Stimulated activated CD4-positive, alpha-beta T cell treated with anti-CD3 and anti-CD28 coated beads, Interleukin-1b, Interleukin-23, amount 100 ng/mL, for 1 hour (primary cell): Measurements from ENCODE around the gene MACF1.

Source experiments
- DNase-seq, 2 donors: peaks; one replicate each; pipeline ENCODE4 v3.0.0-alpha.2; 2020; ENCODE audit warnings: low read depth in 2 of 2

MACF1 gene

DNA sequence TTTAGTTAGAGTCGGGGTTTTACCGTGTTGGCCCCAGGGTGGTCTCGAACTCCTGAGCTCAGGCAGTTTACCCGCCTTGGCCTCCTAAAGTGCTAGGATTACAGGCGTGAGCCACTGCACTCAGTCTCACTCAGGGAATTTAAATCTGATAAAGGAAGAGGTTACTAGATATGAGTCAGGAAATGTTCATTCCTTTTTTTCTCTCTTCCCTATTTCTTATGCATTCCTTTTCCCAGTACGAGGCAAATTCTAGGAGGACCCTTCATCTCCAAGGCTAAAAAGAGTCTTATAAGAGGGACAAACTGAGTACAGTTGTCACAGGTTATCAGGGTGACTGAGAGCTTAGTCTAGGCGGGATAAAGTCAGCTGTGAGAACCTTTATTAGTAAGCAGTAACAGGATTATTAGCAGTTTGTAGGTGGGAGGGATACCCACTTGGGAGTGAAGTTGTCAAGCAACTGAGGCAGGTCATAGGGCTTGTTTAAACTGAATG is 9.1 kb downstream of the MACF1 start:
- no peak for DNase-seq

DNA sequence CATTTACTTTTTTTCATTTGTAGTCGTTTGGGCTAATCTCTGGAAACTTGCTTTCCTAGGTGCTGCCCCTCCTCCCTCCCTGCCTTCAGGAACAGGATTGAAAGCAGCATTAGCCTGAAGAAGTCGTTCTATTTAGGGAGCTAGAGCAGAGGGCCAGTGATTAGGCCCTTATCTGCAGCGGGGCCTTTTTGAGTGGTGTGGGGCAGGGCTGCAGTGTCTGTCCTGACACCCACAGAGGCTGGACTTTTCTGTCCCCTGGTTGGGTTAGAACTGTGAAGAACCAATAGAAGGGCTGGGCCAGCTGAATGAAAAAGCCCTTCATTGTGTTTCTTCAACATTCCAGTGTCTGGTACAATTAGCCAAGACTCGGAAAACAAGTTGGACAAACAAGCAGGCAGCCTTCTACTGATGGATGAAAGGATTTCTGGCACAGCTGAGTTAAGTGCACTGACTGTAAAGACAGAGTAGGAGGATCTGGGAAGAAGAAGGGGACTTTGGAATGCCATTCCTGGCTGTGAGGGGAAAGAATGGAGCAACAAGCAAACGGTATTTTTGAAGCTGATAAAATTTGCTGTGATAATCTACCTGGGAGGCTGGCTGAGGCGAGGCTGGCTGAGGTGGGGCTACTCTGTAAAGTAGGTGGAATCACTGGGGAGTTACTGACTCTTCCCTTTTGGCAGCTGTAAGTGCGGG is 9.7 kb downstream of the MACF1 start:
- DNase-seq: no peak

DNA sequence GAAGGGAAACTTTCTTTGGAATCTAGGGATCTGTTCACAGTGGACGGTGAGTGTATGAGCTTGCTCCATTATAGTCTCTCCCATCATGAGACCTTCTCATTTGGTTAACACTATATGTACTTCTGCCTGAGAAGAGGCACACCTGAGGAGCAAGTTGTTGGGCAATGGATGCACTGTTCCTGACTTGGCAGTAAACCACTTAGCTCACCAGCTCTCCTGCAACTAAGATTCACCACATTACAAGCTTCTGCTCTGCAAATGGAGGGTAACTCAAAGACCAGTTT is 10.2 kb downstream of the MACF1 start:
- DNase-seq: no peak

DNA sequence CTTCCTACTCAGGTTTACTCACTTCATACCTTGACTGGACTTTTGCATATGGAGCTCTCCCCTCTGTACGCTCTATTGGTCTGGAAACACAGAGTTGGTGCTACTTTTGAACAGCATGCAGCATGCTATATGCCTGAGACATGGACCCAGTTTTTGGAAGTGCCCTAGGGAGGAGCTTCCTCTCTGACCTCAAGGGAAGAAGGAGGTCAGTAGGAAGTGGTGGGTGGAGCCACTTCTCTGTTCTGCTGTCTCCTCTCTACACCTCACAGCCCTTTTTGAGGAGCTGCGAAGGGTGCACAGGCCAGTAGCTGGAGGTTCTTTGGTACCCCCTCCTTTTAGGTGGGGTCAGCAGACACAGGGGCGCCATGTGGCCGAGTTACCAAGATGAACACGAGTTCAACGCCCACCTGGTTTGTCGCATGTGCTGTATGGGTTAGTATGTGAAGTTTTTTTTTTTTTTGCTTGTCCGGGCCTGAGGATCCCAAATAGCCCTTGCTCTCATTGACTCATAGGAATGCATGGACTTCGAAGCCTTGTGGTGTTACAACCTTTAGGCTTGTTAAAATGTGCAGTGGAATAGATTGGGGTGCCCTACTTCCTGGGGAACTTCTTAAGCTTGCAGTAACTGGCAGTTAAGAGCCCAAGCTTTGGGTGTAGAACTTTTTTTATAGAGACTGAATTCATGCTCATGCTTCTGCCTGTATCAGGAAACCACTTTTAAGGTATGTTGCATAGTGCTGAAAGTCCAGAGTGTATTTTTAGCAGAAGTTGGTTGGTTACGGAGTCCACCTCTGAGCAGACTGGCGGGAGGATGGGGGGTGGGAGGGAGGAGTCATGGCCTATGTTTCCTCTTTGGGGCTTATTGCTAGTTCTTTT is 10.7 kb downstream of the MACF1 start:
- DNase-seq: no peak

DNA sequence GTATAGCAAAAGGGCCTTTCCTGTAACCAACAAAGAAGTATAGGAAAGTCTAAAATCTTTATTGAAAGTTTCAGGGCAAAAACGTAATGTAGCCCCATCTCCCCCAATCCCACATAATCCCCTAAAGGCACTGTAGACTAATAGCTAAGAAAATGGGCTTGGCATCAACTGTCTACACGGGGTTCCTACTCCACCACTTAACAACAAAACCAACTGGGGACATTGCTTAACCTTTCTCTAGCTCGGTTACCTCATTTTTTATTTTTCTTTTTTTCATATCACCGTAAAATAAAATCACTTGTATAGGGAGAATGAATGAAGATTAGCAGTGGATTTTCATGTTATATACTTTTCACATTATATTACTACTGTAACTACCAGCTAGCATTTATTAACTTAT is 12.3 kb downstream of the MACF1 start:
- DNase-seq: no peak

DNA sequence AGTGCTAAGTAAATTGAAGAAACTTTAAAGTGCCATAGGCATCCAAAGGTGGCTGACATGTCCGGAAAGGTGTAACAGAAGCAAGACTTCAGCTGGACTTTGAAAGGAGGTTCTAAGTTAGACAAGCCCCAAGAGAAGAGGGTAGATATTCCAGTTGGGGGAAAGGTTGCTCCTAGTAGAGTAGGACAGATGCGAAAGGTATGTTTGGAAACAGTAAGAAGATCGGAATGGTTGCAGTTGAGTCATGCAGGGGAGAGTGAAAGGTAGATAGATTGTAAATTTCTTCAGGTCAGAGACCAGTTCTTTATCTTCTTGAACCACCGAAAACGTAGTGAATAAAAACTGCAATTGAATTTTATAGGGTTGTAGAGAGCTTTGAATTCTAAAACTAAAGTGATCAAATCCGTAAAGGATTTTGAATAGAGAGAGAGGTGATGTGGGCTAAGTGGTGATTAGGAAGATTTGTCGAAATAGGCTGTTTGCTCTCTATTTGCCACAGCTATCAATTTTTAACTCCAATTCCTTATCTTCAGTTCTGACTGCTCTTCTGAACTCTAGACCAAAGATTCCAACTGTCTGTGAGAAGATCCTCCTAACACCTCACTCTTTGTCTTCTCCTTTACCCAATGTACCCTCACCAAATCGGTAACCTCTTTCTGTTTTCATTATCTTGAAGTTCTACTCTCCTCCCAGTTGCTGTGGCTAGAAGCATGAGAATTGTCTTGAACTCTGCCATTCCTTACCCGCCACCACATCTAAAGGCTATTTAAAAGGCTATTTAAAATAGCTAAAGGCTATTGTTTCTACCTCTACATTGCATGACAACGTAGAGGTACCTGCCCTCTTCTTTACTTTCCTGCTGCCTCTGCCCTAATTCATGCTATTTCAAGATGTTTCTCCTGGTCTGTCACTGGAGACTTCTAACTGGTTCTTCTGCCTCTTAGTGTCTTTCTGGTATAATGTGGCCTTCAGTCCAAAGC is 16.7 kb downstream of the MACF1 start:
- DNase-seq: no peak

DNA sequence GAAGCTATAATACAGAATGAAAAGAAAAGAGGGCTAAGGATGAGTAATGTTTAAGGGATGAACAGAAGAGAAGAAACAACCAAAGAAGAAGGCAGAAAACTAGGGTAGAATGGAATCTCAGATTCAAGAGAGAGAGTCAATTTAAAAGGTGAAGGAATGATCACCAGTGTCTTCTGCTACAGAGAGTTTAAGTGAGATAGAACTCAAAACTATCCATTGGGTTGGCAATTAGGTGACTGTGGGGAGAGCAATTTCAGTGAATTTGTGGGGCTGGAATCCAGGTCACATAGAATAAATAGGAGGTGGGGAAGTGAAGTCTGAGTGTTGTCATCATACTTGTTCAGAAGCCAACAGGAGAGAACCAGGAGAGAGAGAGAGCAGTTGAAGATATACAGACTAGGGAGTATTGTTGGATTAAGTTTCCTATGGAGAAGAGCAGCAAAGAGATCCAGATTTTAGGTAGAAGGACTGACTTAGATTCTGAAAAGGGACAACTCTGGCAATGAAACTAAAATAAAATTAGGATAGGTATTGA is 19.9 kb downstream of the MACF1 start:
- DNase-seq: no peak

DNA sequence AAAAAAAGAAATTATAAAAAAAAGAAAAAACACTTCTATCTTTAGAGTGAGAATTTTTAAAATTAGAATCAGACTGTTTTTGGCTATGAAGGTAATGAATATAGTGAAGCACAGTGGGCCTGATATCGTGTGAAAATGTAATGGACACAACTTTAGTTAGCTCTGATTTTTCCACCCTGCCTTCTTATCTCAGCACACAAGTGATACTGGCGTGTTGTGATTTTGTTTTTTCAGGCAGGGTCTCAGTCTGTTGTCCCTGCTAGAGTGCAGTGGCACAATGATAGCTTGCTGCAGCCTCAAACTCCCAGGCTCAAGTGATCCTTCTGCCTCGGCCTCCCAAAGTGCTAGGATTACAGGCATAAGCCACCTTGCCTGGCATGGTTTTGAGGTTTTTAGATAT is 22.3 kb downstream of the MACF1 start:
- no peak for DNase-seq

DNA sequence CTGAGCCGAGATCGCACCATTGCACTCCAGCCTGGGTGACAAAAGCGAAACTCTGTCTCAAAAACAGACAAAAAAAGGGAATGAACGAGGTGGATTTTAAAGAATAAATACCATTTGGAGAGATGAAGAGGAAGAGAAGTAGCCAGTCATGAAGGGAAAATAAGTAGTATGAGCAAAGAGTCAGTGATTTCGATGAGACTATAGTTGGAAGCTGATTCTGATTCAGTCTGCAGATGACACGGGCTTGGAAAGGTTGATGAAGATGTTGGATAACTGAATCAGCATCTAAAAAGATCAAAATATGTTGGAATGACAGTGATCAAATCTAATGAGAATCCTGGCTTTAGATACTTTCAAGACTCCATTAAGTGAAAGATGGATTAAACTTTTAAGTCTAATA is 23.8 kb downstream of the MACF1 start:
- no peak for DNase-seq

DNA sequence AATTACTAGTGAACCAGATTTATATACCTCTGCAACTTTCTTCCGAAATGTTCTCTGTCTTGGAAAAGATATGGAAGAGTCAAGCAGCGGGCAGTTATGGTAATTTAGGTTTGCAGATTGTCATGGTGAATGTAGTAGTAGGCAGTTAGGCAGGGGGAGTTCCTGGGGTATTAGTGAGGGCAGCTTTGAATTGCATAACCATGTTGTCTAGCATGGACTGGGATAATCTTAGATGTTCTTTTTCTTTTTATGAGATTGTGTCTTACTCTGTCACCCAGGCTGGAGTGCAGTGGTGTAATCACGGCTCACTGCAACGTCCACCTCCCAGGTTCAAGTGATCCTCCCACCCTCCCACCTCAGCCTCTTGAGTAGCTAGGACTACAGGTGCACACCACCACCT is 25.0 kb downstream of the MACF1 start:
- no peak for DNase-seq

DNA sequence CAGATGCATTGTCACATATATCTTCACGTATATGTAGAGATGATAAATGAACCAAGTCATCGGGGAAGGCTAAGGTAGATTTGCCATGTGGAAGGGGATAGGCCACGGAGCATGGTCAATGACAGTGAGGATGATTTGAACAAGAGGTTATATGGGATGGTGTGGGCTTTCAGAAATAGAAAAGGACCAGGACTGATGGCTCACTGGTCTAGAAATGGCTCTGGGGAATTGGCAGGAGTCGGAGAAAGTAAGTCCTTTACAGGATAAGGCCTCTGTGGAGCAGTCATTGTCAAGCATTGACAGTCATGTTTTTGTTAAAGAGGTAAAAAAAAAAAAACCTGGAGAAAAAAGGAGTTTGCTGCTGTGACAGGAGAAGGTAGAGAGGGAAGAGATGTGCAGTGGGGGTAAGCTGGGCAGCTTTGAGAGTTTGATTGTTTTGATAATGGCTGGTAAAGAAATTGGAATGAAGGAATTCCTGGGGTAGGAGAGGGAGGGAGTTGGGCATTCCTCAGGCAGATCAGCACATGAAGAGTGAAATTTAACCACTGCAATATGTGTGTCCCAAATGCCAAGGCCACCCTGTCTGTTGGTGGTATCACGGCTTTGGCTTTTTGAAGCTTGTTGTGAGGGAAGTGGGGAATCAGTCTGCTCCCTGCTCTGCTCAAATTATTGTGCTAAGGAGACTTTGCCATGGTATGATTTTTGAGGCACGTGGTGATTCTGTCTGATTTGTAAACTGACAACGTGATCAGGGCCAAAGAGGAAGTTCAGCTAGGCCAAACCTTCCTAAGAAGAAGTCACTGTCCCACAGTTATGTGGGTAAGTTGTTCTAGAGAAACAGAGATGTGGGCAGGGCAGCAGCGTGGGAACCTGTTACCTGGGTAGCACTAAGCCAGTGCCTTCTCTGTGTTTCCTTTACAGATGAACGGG is 26.0 kb downstream of the MACF1 start:
- DNase-seq: no peak

DNA sequence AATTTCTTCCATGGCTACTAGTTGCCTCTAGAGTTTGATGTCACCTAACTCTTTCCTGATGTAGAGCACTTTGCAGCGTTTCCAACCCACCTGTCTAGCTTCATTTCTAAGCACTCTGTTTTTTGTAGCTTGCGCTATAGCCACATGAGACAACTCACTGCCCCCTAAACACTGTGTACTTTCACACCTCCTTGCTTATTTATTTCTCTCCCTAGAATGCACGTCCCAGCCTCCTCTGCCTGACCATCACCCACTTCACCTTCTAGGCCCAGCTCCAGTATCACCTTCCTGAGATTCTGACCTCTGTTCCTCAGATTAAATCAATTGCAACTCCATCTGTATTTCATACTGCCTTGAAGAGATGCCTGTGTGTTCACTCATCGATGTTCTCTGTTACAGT is 32.5 kb downstream of the MACF1 start:
- no peak for DNase-seq

DNA sequence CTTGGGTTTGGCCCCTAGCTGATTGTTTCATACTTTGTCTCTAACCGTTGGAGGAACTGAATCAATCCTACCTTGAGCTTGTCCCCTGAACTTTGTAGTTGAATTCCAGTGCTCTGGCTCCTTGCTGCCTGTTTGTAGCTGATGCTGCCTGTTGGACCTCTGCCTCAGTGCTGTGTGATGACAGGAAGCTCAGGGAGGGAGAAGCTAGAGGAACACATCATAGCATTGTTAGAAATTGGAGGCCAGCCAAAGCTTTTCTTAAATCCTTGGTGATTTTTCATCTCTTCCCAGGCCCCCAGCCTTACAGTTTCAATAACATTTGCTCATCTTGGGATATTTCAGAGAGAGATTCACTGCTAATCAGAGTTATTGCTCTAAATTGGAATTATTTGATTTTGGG is 34.0 kb downstream of the MACF1 start:
- DNase-seq: no peak

DNA sequence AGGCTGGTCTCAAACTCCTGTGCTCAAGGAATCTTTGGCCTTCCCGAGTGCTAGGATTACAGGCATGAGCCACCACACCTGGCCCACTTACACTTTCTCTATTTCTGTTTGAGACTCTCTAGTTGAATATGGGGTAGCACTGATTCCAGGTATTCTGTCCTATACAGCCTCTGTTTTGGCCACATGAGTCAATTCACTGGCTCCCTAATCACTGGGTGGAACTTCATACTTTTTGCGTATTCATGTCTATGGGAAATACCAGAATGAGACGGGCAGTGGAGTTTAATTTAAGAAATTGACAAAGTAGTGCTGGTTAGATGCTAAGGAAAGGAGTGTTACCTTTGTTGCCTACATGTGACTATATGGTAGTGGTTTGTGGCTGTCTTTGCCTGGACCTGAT is 35.5 kb downstream of the MACF1 start:
- DNase-seq: no peak

DNA sequence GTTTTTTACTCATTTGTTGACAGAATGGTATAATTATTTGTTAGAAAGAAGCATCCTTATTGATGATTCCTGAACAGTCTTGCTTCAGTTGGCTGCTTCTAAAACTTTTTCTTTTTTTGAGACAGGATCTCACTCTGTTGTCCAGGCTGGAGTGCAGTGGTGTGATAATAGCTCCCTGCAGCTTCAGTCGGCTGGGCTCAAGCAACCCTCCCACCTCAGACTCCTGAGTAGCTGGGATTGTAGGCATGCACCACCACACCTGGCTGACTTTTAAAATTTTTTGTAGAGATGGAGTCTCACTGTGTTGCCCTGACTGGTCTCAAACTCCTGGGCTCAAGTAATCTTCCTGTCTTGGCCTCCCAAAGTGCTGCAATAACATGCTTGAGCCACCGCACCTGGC is 38.8 kb downstream of the MACF1 start:
- no peak for DNase-seq

DNA sequence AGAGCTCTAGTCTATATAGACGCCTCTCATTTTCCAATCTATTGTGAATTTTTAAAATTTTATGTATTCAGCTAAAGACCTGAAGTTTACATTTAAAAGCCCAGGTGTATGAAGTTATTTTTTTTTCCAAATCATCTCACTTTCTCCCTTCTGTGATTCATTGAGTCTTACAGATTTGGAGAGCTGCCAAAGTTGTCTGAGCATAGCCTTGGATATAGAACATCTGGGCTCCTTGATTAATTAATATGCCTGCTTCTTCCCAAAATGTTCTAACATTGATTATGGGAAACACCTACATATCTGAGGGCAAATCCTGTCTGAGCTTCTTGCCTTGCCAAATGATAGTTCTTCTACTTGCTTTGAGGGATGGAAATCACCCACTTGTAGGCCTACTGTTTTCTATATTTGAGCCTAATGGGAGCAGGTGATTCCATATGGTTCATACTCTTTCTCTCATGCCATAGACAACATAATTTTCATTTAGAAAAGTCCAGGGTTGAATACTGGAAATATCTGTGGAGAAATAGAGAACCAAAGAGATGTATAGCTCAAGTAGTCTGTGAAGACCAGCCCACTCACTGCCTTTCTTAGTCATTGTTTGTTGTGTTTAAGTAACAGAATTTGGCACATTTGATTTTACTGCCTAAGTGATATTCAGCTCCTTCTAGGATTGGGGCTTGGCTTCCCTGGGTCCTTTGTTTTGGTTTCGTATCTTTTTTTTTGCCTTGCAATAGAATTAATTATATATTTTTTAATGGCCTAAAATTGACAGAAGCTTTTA is 46.2 kb downstream of the MACF1 start:
- no peak for DNase-seq

DNA sequence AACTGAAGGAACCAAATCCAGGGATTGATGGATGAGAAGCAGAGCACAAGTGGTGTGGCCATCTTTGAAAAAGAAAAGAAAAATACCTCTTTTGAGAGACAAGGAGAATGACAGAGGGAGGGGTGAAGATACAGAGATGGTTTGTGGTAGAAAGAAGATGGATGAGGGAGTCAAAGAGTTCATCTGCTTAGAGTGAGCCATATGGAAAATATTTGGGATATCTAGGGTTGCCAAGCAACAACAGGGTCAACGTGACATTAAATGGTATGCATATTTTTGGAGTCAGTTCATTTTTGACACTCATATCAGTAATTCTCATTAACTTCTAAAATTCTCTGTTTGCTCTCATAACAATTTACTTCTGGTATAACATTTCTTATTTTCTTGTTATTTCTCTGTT is 50.7 kb downstream of the MACF1 start:
- no peak for DNase-seq

DNA sequence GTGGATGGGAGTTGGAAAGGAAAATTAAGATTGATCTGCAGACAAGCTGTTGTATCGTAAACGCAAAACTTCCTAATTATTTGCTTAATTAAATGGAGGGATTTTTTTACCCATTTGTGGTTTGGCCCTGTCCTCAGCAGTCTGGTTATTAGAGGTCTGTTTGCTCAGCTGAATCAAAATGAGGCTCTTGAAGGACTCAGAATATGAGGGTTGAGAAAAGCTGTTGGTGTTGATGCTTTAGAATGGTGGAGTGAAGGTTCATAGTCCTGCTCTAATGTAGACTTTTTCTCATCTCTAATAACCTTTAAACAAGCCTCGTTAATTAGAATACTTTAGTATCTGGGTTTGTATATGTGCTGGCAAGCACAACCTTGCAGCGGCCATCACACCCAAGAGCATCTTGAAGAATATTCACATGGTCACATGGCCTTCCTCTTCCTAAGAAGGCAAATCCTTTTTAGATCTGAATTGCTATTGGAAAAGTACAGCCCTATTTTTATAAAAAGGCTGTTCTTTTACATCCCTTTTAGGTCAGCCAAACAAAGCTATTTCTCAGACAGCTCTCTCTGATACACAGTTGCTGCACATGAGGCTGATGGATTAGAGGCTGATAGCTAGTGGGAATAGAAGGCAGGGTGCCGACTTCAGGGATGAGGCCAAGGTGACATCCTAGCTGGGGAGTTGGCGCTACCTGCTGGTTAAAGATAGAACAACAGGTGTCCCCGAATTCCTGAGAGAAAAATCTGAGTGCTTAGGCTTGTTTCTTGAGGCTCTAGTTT is 53.8 kb downstream of the MACF1 start:
- peak; percentile 39 to 52 for DNase-seq

DNA sequence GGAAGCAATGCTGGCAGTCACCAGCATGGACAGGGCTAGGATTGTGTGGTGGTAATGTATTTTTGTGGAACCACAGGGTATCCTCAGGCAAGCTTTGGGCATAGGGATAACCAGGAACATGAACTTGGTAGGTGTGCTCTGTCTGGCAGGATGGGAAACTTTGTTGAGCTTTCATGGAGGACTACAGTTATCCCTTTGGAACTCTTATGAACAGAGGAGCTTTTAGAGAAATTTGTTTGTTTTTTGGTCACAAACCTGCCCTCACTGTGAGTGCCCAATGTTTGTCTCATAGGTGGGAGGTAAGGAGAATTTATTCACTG is 54.4 kb downstream of the MACF1 start:
- DNase-seq: no peak
